HUES48 (cell line): Measurements from ENCODE around the gene FAM184B.
"Not testable (repeated sequence)": the region's sequence is repeated elsewhere in the genome, so short reads cannot be mapped to it uniquely, and the experiment has no call there.

ENCODE experiments used
- H3K27ac ChIP-seq: one replicate; pipeline ENCODE4 v1.7.0; 2013; ENCODE audit warnings: low read depth, low read length, inconsistent platforms
- H3K27me3 ChIP-seq: 2 replicates; pipeline ENCODE4 v1.6.1; 2013; ENCODE audit warnings: mild to moderate bottlenecking, low read length; ENCODE audit not compliant: control insufficient read depth, insufficient read depth
- H3K36me3 ChIP-seq: 2 replicates; pipeline ENCODE4 v1.6.1; 2013; ENCODE audit warnings: low read length; ENCODE audit not compliant: control insufficient read depth, insufficient read depth
- H3K4me1 ChIP-seq: 2 replicates; pipeline ENCODE4 v1.6.1; 2013; ENCODE audit warnings: mild to moderate bottlenecking, low read length; ENCODE audit not compliant: control insufficient read depth, insufficient read depth
- H3K4me3 ChIP-seq: 2 replicates; pipeline ENCODE4 v1.5.1; 2013; ENCODE audit warnings: mild to moderate bottlenecking, low read depth, low read length
- H3K9ac ChIP-seq: 2 replicates; pipeline ENCODE4 v1.6.1; 2013; ENCODE audit warnings: mild to moderate bottlenecking, low read depth, low read length, moderate library complexity
- H3K9me3 ChIP-seq: 2 replicates; pipeline ENCODE4 v1.6.1; 2013; ENCODE audit warnings: low read length; ENCODE audit not compliant: control insufficient read depth, insufficient read depth

FAM184B gene

GRCh38 chr4:17682222-17682566 lies 99.2 kb downstream of the FAM184B start:
- H3K27ac ChIP-seq, result no peak overlapping the region
- H3K4me1 ChIP-seq, result no peaks in the 10 kb centered on the region
- no peaks in the 10 kb centered on the region for H3K9me3 ChIP-seq
- no peaks in the 10 kb centered on the region for H3K27me3 ChIP-seq
- H3K4me3 ChIP-seq, result no peak overlapping the region
- no peak overlapping the region for H3K9ac ChIP-seq
- no peaks in the 10 kb centered on the region for H3K36me3 ChIP-seq

GRCh38 chr4:17681281-17682221 lies 99.9 kb downstream of the FAM184B start:
- H3K27ac ChIP-seq, result no peak overlapping the region
- H3K4me3 ChIP-seq, result no peak overlapping the region
- H3K4me1 ChIP-seq, result no peaks in the 10 kb centered on the region
- H3K9me3 ChIP-seq, result no peaks in the 10 kb centered on the region
- no peak overlapping the region for H3K9ac ChIP-seq
- no peaks in the 10 kb centered on the region for H3K27me3 ChIP-seq
- no peaks in the 10 kb centered on the region for H3K36me3 ChIP-seq

- H3K4me1 ChIP-seq, result no peaks in the 10 kb centered on the region
Observed at GRCh38 chr4:17680559-17681280, 100.7 kb downstream of the FAM184B start.

GRCh38 chr4:17670423-17670822 lies 111.0 kb downstream of the FAM184B start:
- H3K9me3 ChIP-seq, result no peaks in the 10 kb centered on the region
- H3K36me3 ChIP-seq, result no peaks in the 10 kb centered on the region
- no peak overlapping the region for H3K27ac ChIP-seq
- H3K4me3 ChIP-seq, result no peak overlapping the region
- no peak overlapping the region for H3K9ac ChIP-seq
- H3K4me1 ChIP-seq, result no peaks in the 10 kb centered on the region
- H3K27me3 ChIP-seq, result no peaks in the 10 kb centered on the region

More at GRCh38 chr4:17680559-17681280, 100.7 kb downstream of the FAM184B start:
- no peaks in the 10 kb centered on the region for H3K27me3 ChIP-seq
- no peaks in the 10 kb centered on the region for H3K36me3 ChIP-seq
- H3K4me3 ChIP-seq, result no peak overlapping the region
- H3K9ac ChIP-seq, result no peak overlapping the region
- no peaks in the 10 kb centered on the region for H3K9me3 ChIP-seq
- no peak overlapping the region for H3K27ac ChIP-seq

GRCh38 chr4:17667653-17668201 lies 113.7 kb downstream of the FAM184B start:
- Histone ChIP-seq H3K27me3 (no peaks in the 10 kb centered on the region), H3K9ac (no peak overlapping the region), H3K27ac (no peak overlapping the region), H3K4me1 (no peaks in the 10 kb centered on the region), H3K36me3 (no peaks in the 10 kb centered on the region), H3K4me3 (no peak overlapping the region), H3K9me3 (no peaks in the 10 kb centered on the region)

- no peak overlapping the region for H3K9ac ChIP-seq
- H3K27me3 ChIP-seq, result no peaks in the 10 kb centered on the region
- H3K9me3 ChIP-seq, result no peaks in the 10 kb centered on the region
- H3K36me3 ChIP-seq, result no peaks in the 10 kb centered on the region
- H3K4me1 ChIP-seq, result no peaks in the 10 kb centered on the region
- H3K27ac ChIP-seq, result no peak overlapping the region
- H3K4me3 ChIP-seq, result no peak overlapping the region
Observed at GRCh38 chr4:17667253-17667652, 114.2 kb downstream of the FAM184B start.

- Histone ChIP-seq H3K4me3 (no peak overlapping the region), H3K27ac (no peak overlapping the region), H3K4me1 (no peaks in the 10 kb centered on the region), H3K27me3 (no peaks in the 10 kb centered on the region), H3K36me3 (no peaks in the 10 kb centered on the region), H3K9ac (no peak overlapping the region), H3K9me3 (no peaks in the 10 kb centered on the region)
Observed at GRCh38 chr4:17665852-17666251, 115.6 kb downstream of the FAM184B start.

- Histone ChIP-seq H3K9me3 (no peaks in the 10 kb centered on the region), H3K4me1 (no peaks in the 10 kb centered on the region), H3K36me3 (no peaks in the 10 kb centered on the region), H3K27ac (no peak overlapping the region), H3K27me3 (no peaks in the 10 kb centered on the region), H3K9ac (no peak overlapping the region), H3K4me3 (no peak overlapping the region)
Observed at GRCh38 chr4:17665346-17665745, 116.1 kb downstream of the FAM184B start.

GRCh38 chr4:17664755-17665154 lies 116.7 kb downstream of the FAM184B start:
- no peaks in the 10 kb centered on the region for H3K4me1 ChIP-seq
- no peaks in the 10 kb centered on the region for H3K9me3 ChIP-seq
- no peaks in the 10 kb centered on the region for H3K36me3 ChIP-seq
- no peaks in the 10 kb centered on the region for H3K27me3 ChIP-seq
- no peak overlapping the region for H3K27ac ChIP-seq
- no peak overlapping the region for H3K4me3 ChIP-seq
- H3K9ac ChIP-seq, result no peak overlapping the region

- H3K4me1 ChIP-seq, result no peaks in the 10 kb centered on the region
- H3K9me3 ChIP-seq, result no peaks in the 10 kb centered on the region
- H3K27me3 ChIP-seq, result no peaks in the 10 kb centered on the region
- no peak overlapping the region for H3K27ac ChIP-seq
- no peak overlapping the region for H3K9ac ChIP-seq
- no peaks in the 10 kb centered on the region for H3K36me3 ChIP-seq
- H3K4me3 ChIP-seq, result no peak overlapping the region
Observed at GRCh38 chr4:17662694-17663093, 118.7 kb downstream of the FAM184B start.

GRCh38 chr4:17659196-17659595 lies 122.2 kb downstream of the FAM184B start:
- not testable (repeated sequence) for H3K27ac ChIP-seq, H3K4me3 ChIP-seq, H3K27me3 ChIP-seq, H3K9me3 ChIP-seq, H3K4me1 ChIP-seq, H3K9ac ChIP-seq, H3K36me3 ChIP-seq
